ENCODE data around the gene WDR73. TPM values are rescaled to one million over a fixed set of nuclear protein-coding genes. Genes with fewer than 3 reads are reported as not detected.

Gene WDR73
- polyA plus RNA-seq, 2 donors: 15.8 to 16.6 TPM

DNA sequence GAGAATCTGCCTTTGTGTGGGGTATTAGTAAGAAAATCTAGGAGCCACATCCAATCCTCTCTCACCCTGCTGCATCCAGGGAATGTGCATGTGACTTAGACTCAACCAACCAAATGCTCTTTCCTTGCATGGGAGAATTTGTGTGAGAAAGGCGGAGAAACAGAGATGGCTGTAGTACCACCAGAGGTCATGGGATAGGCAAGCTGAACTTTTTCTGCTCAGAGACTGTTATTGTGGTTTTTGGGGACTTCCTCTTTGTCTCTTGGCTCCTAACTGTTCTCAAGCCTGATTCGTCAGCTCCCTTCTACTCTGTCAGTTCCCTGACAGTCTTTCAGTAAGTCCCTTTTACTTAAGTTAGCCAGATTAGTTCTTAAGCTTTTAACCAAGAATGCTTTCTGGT lies 55.8 kb downstream of the WDR73 start:
- H3K36me3 ChIP-seq (ENCODE audit: control insufficient read depth in 2 of 2, insufficient read depth in 2 of 2, low read length in 1 of 2): no peaks in the 10 kb centered on the region
- no peak overlapping the region for H3K4me3 ChIP-seq (ENCODE audit: low read depth in 1 of 2, low read length in 2 of 2)
- H3K4me1 ChIP-seq (ENCODE audit: control insufficient read depth in 2 of 2, insufficient read depth in 2 of 2, low read length in 1 of 2): peaks cover 0 to 4% of the 10 kb centered on the region in 2 donors
- WGBS, 2 donors: 71 to 72% methylated on average over 2 of the region's 2 CpGs
- peak overlapping the region in 1 of 2 donors; percentile 38 for H3K27ac ChIP-seq (ENCODE audit: low read depth in 2 of 2, low read length in 1 of 2)
- H3K9me3 ChIP-seq (ENCODE audit: control insufficient read depth in 2 of 2, insufficient read depth in 1 of 2, low read depth in 1 of 2, low read length in 1 of 2): no peaks in the 10 kb centered on the region
- no peaks in the 10 kb centered on the region for H3K27me3 ChIP-seq (ENCODE audit: control insufficient read depth in 1 of 2, insufficient read depth in 2 of 2, low read length in 2 of 2)

- no peaks in the 10 kb centered on the region for H3K36me3 ChIP-seq (ENCODE audit: control insufficient read depth in 2 of 2, insufficient read depth in 2 of 2, low read length in 1 of 2)
- peaks cover 0 to 4% of the 10 kb centered on the region in 2 donors for H3K4me1 ChIP-seq (ENCODE audit: control insufficient read depth in 2 of 2, insufficient read depth in 2 of 2, low read length in 1 of 2)
- 54 to 82% methylated on average over 3 of the region's 3 CpGs for WGBS, 2 donors
- H3K4me3 ChIP-seq (ENCODE audit: low read depth in 1 of 2, low read length in 2 of 2): no peak overlapping the region
- H3K27me3 ChIP-seq (ENCODE audit: control insufficient read depth in 1 of 2, insufficient read depth in 2 of 2, low read length in 2 of 2): no peaks in the 10 kb centered on the region
- no peaks in the 10 kb centered on the region for H3K9me3 ChIP-seq (ENCODE audit: control insufficient read depth in 2 of 2, insufficient read depth in 1 of 2, low read depth in 1 of 2, low read length in 1 of 2)
- H3K27ac ChIP-seq (ENCODE audit: low read depth in 2 of 2, low read length in 1 of 2): no peak overlapping the region
These were observed 56.8 kb downstream of the WDR73 start for GRCh38 chr15:84597296-84597695.

DNA sequence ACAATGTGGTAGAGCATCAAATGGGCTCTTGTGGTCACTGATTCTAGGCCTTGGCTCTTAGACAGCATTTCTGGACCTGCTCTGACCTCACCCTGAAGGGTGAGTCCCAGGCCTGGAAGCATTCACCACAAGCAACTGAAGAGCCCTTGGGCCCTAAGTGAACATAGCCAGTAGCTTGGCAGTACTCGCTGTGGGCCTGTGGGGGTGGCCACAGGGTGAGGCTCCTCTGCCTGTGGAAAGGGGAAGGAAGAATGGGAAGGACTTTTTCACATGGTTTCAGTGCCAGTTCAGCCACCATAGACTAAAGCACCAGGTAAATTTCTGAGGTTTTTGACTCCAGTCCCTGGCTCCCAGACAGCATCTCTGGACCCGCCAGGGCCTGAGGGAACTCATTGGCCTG lies 58.4 kb downstream of the WDR73 start:
- H3K4me1 ChIP-seq (ENCODE audit: control insufficient read depth in 2 of 2, insufficient read depth in 2 of 2, low read length in 1 of 2): no peaks in the 10 kb centered on the region
- no peaks in the 10 kb centered on the region for H3K27me3 ChIP-seq (ENCODE audit: control insufficient read depth in 1 of 2, insufficient read depth in 2 of 2, low read length in 2 of 2)
- H3K27ac ChIP-seq (ENCODE audit: low read depth in 2 of 2, low read length in 1 of 2): no peak overlapping the region
- 88 to 95% methylated on average over 2 of the region's 2 CpGs for WGBS, 2 donors
- no peaks in the 10 kb centered on the region for H3K9me3 ChIP-seq (ENCODE audit: control insufficient read depth in 2 of 2, insufficient read depth in 1 of 2, low read depth in 1 of 2, low read length in 1 of 2)
- no peak overlapping the region for H3K4me3 ChIP-seq (ENCODE audit: low read depth in 1 of 2, low read length in 2 of 2)
- no peaks in the 10 kb centered on the region for H3K36me3 ChIP-seq (ENCODE audit: control insufficient read depth in 2 of 2, insufficient read depth in 2 of 2, low read length in 1 of 2)

DNA sequence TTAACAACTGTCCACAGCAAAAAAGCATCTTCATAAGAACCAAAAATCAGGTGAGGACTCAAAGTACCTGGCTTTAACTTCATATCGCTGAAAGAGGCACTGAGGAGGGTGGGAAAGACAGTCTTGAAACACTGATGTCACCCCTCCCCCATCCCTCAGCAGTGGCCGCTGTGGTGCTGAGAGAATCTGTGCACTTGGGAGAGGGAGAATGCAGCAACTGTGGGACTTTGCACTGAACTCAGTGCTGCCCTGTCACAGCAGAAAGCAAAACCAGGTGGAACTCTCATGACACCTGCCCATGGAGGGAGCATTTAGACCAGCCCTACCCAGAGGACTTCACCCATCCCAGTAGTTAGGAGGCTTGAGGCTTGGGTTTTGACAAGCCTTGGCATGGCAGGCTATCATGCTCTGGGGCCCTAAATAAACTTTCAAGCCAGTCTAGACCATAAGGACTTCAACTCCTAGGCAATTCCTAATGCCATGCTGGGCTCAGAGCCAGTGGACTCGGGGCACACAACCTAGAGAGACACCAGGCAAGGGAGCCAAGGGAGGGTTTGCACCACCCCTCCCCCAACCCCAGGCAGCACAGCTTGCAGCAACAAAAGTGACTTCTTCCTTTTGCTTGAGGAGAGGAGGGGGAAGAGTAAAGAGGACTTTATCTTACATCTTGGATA lies 59.3 kb downstream of the WDR73 start:
- Histone ChIP-seq H3K4me1 (ENCODE audit: control insufficient read depth in 2 of 2, insufficient read depth in 2 of 2, low read length in 1 of 2) (no peaks in the 10 kb centered on the region), H3K9me3 (ENCODE audit: control insufficient read depth in 2 of 2, insufficient read depth in 1 of 2, low read depth in 1 of 2, low read length in 1 of 2) (no peaks in the 10 kb centered on the region), H3K27ac (ENCODE audit: low read depth in 2 of 2, low read length in 1 of 2) (no peak overlapping the region), H3K27me3 (ENCODE audit: control insufficient read depth in 1 of 2, insufficient read depth in 2 of 2, low read length in 2 of 2) (no peaks in the 10 kb centered on the region), H3K36me3 (ENCODE audit: control insufficient read depth in 2 of 2, insufficient read depth in 2 of 2, low read length in 1 of 2) (no peaks in the 10 kb centered on the region), H3K4me3 (ENCODE audit: low read depth in 1 of 2, low read length in 2 of 2) (no peak overlapping the region)
- WGBS, 2 donors: 46 to 75% methylated on average over 3 of the region's 3 CpGs

DNA sequence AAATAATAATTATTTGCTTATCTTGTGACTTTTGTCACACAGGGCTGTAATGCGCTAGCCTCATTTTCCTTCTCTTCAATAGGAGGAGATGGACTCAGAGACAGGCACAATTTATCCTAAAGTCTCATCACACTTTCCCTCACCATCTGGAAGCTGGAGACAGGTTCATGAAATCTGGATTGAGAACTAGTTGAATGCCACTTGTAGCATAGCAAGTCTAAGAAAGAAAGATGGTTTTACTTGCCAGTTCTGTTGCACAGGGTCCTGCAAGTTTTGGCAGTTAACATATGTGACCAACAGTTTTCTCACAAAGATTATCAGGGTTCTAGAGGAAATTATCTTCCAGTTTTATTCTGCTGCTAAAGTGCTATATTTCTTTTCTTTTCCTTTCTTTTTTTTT lies 62.3 kb downstream of the WDR73 start:
- Histone ChIP-seq H3K36me3 (ENCODE audit: control insufficient read depth in 2 of 2, insufficient read depth in 2 of 2, low read length in 1 of 2) (no peaks in the 10 kb centered on the region), H3K4me3 (ENCODE audit: low read depth in 1 of 2, low read length in 2 of 2) (no peak overlapping the region), H3K27ac (ENCODE audit: low read depth in 2 of 2, low read length in 1 of 2) (no peak overlapping the region), H3K4me1 (ENCODE audit: control insufficient read depth in 2 of 2, insufficient read depth in 2 of 2, low read length in 1 of 2) (no peaks in the 10 kb centered on the region), H3K27me3 (ENCODE audit: control insufficient read depth in 1 of 2, insufficient read depth in 2 of 2, low read length in 2 of 2) (no peaks in the 10 kb centered on the region), H3K9me3 (ENCODE audit: control insufficient read depth in 2 of 2, insufficient read depth in 1 of 2, low read depth in 1 of 2, low read length in 1 of 2) (no peaks in the 10 kb centered on the region)
- WGBS, 2 donors: 91 to 98% methylated on average over 1 of the region's 1 CpG

GRCh38 chr15:84590406-84590805 lies 63.7 kb downstream of the WDR73 start:
- Histone ChIP-seq H3K36me3 (ENCODE audit: control insufficient read depth in 2 of 2, insufficient read depth in 2 of 2, low read length in 1 of 2) (no peaks in the 10 kb centered on the region), H3K9me3 (ENCODE audit: control insufficient read depth in 2 of 2, insufficient read depth in 1 of 2, low read depth in 1 of 2, low read length in 1 of 2) (no peaks in the 10 kb centered on the region), H3K27ac (ENCODE audit: low read depth in 2 of 2, low read length in 1 of 2) (no peak overlapping the region), H3K27me3 (ENCODE audit: control insufficient read depth in 1 of 2, insufficient read depth in 2 of 2, low read length in 2 of 2) (no peaks in the 10 kb centered on the region), H3K4me1 (ENCODE audit: control insufficient read depth in 2 of 2, insufficient read depth in 2 of 2, low read length in 1 of 2) (no peaks in the 10 kb centered on the region), H3K4me3 (ENCODE audit: low read depth in 1 of 2, low read length in 2 of 2) (no peak overlapping the region)
- WGBS, 2 donors: 81 to 95% methylated on average over 2 of the region's 2 CpGs

Other genes starting within 250 kb of the WDR73 start
- gene ZSCAN2, start 53.3 kb downstream of the WDR73 start, polyA plus RNA-seq: under 1 TPM; 0.71 to 0.81 TPM
- 1 to 10 TPM; 1.5 to 5.2 TPM for gene NMB, start 3.9 kb upstream of the WDR73 start, polyA plus RNA-seq
- gene SEC11A, start 61.9 kb upstream of the WDR73 start, polyA plus RNA-seq: 10 to 100 TPM; 67.3 to 74.6 TPM
- 1 to 10 TPM; 4.8 to 6.1 TPM for gene ZNF592, start 94.3 kb upstream of the WDR73 start, polyA plus RNA-seq
- 10 to 100 TPM in 1 of 2 donors, 1 to 10 TPM in 1; 1.8 to 10.5 TPM for gene ALPK3, start 163.1 kb upstream of the WDR73 start, polyA plus RNA-seq
- gene SLC28A1, start 230.4 kb upstream of the WDR73 start, polyA plus RNA-seq: under 1 TPM; 0.02 to 0.08 TPM